Activated effector memory CD4-positive, alpha-beta T cell treated with anti-CD3 and anti-CD28 coated beads, Interleukin-2, amount 50 U/mL, for 16 hours (primary cell): ENCODE data around the gene FAM174A.

Experiments used
- DNase-seq: peaks from one replicate; pipeline ENCODE4 v3.0.0-alpha.2; 2020

Gene FAM174A

GRCh38 chr5:100535060-100536005 is at the start of gene FAM174A:
Gene FAM174A (plus strand): TSS chr5:100535374. CDS start chr5:100535531, 157 bp downstream.
- peak; percentile 97 for DNase-seq

- DNase-seq = no peak
These were observed 41.2 kb upstream of the FAM174A start for GRCh38 chr5:100493996-100494395.

GRCh38 chr5:100496296-100496695 is 38.9 kb upstream of the FAM174A start:
- no peak for DNase-seq

- DNase-seq = no peak
These were observed 32.5 kb upstream of the FAM174A start for GRCh38 chr5:100502684-100503083.

GRCh38 chr5:100505984-100506670 is 29.0 kb upstream of the FAM174A start:
- DNase-seq = no peak

- DNase-seq = no peak
These were observed 18.9 kb upstream of the FAM174A start for GRCh38 chr5:100516285-100516684.

GRCh38 chr5:100517301-100517974 is 17.7 kb upstream of the FAM174A start:
- no peak for DNase-seq

GRCh38 chr5:100518377-100518776 is 16.8 kb upstream of the FAM174A start:
- no peak for DNase-seq

- DNase-seq = no peak
These were observed 16.1 kb upstream of the FAM174A start for GRCh38 chr5:100519075-100519474.

- no peak for DNase-seq
These were observed 14.8 kb upstream of the FAM174A start for GRCh38 chr5:100520348-100520747.

- DNase-seq = no peak
These were observed 2.8 kb downstream of the FAM174A start for GRCh38 chr5:100537946-100538345.

GRCh38 chr5:100539519-100539918 is 4.3 kb downstream of the FAM174A start:
- no peak for DNase-seq

GRCh38 chr5:100542086-100542485 is 6.9 kb downstream of the FAM174A start:
- no peak for DNase-seq

- no peak for DNase-seq
These were observed 10.8 kb downstream of the FAM174A start for GRCh38 chr5:100546001-100546400.

- no peak for DNase-seq
These were observed 15.4 kb downstream of the FAM174A start for GRCh38 chr5:100550531-100551051.

GRCh38 chr5:100551183-100551582 is 16.0 kb downstream of the FAM174A start:
- no peak for DNase-seq

GRCh38 chr5:100553209-100553608 is 18.0 kb downstream of the FAM174A start:
- no peak for DNase-seq

GRCh38 chr5:100560860-100561259 is 25.7 kb downstream of the FAM174A start:
- DNase-seq = no peak

- DNase-seq = no peak
These were observed 27.6 kb downstream of the FAM174A start for GRCh38 chr5:100562821-100563220.

GRCh38 chr5:100566382-100567141 is 31.4 kb downstream of the FAM174A start:
- DNase-seq = no peak

GRCh38 chr5:100574716-100575115 is 39.5 kb downstream of the FAM174A start:
- DNase-seq = no peak

GRCh38 chr5:100575815-100576214 is 40.6 kb downstream of the FAM174A start:
- no peak for DNase-seq
